Activated effector memory CD4-positive, alpha-beta T cell treated with anti-CD3 and anti-CD28 coated beads, Interleukin-2, amount 50 U/mL, for 16 hours (primary cell): ENCODE results near the gene HIVEP2.

Experiments
- DNase-seq: peaks from one replicate; pipeline ENCODE4 v3.0.0-alpha.2; 2020

Gene HIVEP2

GRCh38 chr6:142886431-142887170 lies 58.4 kb downstream of the HIVEP2 start:
- no peak for DNase-seq

GRCh38 chr6:142885182-142885867 lies 59.7 kb downstream of the HIVEP2 start:
- DNase-seq, result peak; percentile 77

- DNase-seq, result no peak
Observed at GRCh38 chr6:142884214-142885035, 60.6 kb downstream of the HIVEP2 start.

- no peak for DNase-seq
Observed at GRCh38 chr6:142883011-142883410, 62.0 kb downstream of the HIVEP2 start.

- DNase-seq, result no peak
Observed at GRCh38 chr6:142881761-142882160, 63.2 kb downstream of the HIVEP2 start.

GRCh38 chr6:142881290-142881689 lies 63.7 kb downstream of the HIVEP2 start:
- DNase-seq, result no peak

GRCh38 chr6:142880201-142880600 lies 64.8 kb downstream of the HIVEP2 start:
- DNase-seq, result no peak

- DNase-seq, result no peak
Observed at GRCh38 chr6:142879527-142879926, 65.4 kb downstream of the HIVEP2 start.

- DNase-seq, result no peak
Observed at GRCh38 chr6:142879076-142879475, 65.9 kb downstream of the HIVEP2 start.

- DNase-seq, result no peak
Observed at GRCh38 chr6:142878407-142878806, 66.6 kb downstream of the HIVEP2 start.

- no peak for DNase-seq
Observed at GRCh38 chr6:142874676-142875075, 70.3 kb downstream of the HIVEP2 start.

- DNase-seq, result no peak
Observed at GRCh38 chr6:142872376-142872775, 72.6 kb downstream of the HIVEP2 start.

- DNase-seq, result peak; percentile 85
Observed at GRCh38 chr6:142871910-142872331, 73.1 kb downstream of the HIVEP2 start.

- no peak for DNase-seq
Observed at GRCh38 chr6:142870787-142871415, 74.1 kb downstream of the HIVEP2 start.

GRCh38 chr6:142868917-142869316 lies 76.1 kb downstream of the HIVEP2 start:
- DNase-seq, result no peak

GRCh38 chr6:142867988-142868812 lies 76.8 kb downstream of the HIVEP2 start:
- no peak for DNase-seq

- DNase-seq, result no peak
Observed at GRCh38 chr6:142867355-142867801, 77.6 kb downstream of the HIVEP2 start.

GRCh38 chr6:142863981-142864380 lies 81.0 kb downstream of the HIVEP2 start:
- no peak for DNase-seq

GRCh38 chr6:142861711-142862110 lies 83.3 kb downstream of the HIVEP2 start:
- DNase-seq, result no peak

GRCh38 chr6:142860498-142860897 lies 84.5 kb downstream of the HIVEP2 start:
- no peak for DNase-seq

- peak; percentile 79 for DNase-seq
Observed at GRCh38 chr6:142857796-142858555, 87.0 kb downstream of the HIVEP2 start.
